CD4-positive, alpha-beta T cell (primary cell): Measurements from ENCODE around the gene FDXR. TPM values are rescaled to one million over a fixed set of nuclear protein-coding genes. Genes with fewer than 3 reads are reported as not detected.

Experiments used
- ATAC-seq: fragments of 200-7000 bp; cut with Tn5 transposase; one replicate; pipeline ENCODE4 v1.10.0; 2022; ENCODE audit warnings: mild to moderate bottlenecking; ENCODE audit not compliant: poor library complexity
- CTCF ChIA-PET: fragments of 350-600 bp; sonication (Branson Sonifier 250); formaldehyde crosslinking; loops from one replicate; lab custom pipeline; 2021; ENCODE audit warnings: antibody characterized with exemption, inconsistent platforms; lab: Charles Lee
- POLR2A ChIA-PET: fragments of 350-600 bp; sonication (Branson Sonifier 250); formaldehyde crosslinking; loops from one replicate; lab custom pipeline; 2021; ENCODE audit warnings: antibody characterized with exemption, inconsistent platforms; lab: Charles Lee
- DNase-seq, 14 experiments: peaks; one replicate each; pipeline ENCODE4 v3.0.0-alpha.2; 2013 to 2020; ENCODE audit warnings: mixed read lengths in 2 of 14
- H3K27ac ChIP-seq, 2 donors: one replicate each; pipeline versions ENCODE4 v1.5.1 to v1.7.0; 2013; ENCODE audit warnings: low read length in 2 of 2, low read depth in 1 of 2, mild to moderate bottlenecking in 1 of 2
- H3K27me3 ChIP-seq, 2 experiments: 1 replicate in 1 of 2; 2 replicates in 1 of 2; pipeline versions ENCODE4 v1.6.1 to v1.7.0; 2013; ENCODE audit warnings: low read length in 2 of 2, control low read depth in 1 of 2, mild to moderate bottlenecking in 1 of 2, moderate library complexity in 1 of 2; ENCODE audit not compliant: insufficient read depth in 2 of 2, control insufficient read depth in 1 of 2
- H3K36me3 ChIP-seq: one replicate; pipeline ENCODE4 v1.6.1; 2013; ENCODE audit warnings: low read length, control low read depth; ENCODE audit not compliant: insufficient read depth
- H3K4me1 ChIP-seq: one replicate; pipeline ENCODE4 v1.6.1; 2013; ENCODE audit warnings: low read length, control low read depth; ENCODE audit not compliant: insufficient read depth
- H3K4me3 ChIP-seq: one replicate; pipeline ENCODE4 v1.5.1; 2013; ENCODE audit warnings: mild to moderate bottlenecking, low read length, moderate library complexity
- H3K9me3 ChIP-seq, 2 experiments: 1 replicate in 1 of 2; 2 replicates in 1 of 2; pipeline versions ENCODE4 v1.6.1 to v1.7.0; 2013; ENCODE audit warnings: low read length in 2 of 2, mild to moderate bottlenecking in 2 of 2, control low read depth in 1 of 2, moderate library complexity in 1 of 2; ENCODE audit not compliant: control insufficient read depth in 1 of 2, insufficient read depth in 1 of 2
- H3K27ac Mint-ChIP-seq: one replicate; pipeline ENCODE4 v1.8.0; 2020; ENCODE audit warnings: mixed read lengths
- H3K27me3 Mint-ChIP-seq: one replicate; pipeline ENCODE4 v1.8.0; 2021; ENCODE audit warnings: mixed read lengths
- H3K36me3 Mint-ChIP-seq: one replicate; pipeline ENCODE4 v1.8.0; 2021; ENCODE audit warnings: low read depth, mixed read lengths
- H3K4me1 Mint-ChIP-seq: one replicate; pipeline ENCODE4 v1.8.0; 2021; ENCODE audit warnings: low read depth, mixed read lengths
- H3K4me3 Mint-ChIP-seq: one replicate; pipeline ENCODE4 v1.8.0; 2020; ENCODE audit warnings: mild to moderate bottlenecking, mixed read lengths
- H3K9me3 Mint-ChIP-seq: one replicate; pipeline ENCODE4 v1.8.0; 2020; ENCODE audit warnings: mixed read lengths
- CTCF ChIP-seq: fragments of 200-600 bp; IDR thresholded peaks from one replicate; pipeline ENCODE4 v1.8.0; 2022; ENCODE audit warnings: antibody characterized with exemption, mild to moderate bottlenecking
- intact Hi-C, 2 experiments: fragments of 100-400 bp; cut with DNase I in 1 of 2; cut with micrococcal nuclease in 1 of 2; formaldehyde crosslinking; loops; one replicate each; pipeline versions ENCODE4 v1.15.1 to v1.9.0; 2023 to 2025; cut with DNase I, micrococcal nuclease
- total RNA-seq, 174 experiments: library from RNA in 2 of 174; stranded (reverse) in 2 of 174; gene quantifications; one replicate each; pipeline ENCODE4 v1.2.3 and lab custom pipeline; 2021 to 2026

The FDXR gene
- total RNA-seq, 2 experiments from 2014 or later = 2.1 to 2.7 TPM

- DNase-seq (no peak), ATAC-seq (no peak)
- Histone ChIP-seq H3K27ac (no peak overlapping the region), H3K4me1 (peaks cover 31% of the 10 kb centered on the region), H3K9me3 (peaks cover 0 to 16% of the 10 kb centered on the region in 2 experiments), H3K27me3 (peaks cover 41 to 51% of the 10 kb centered on the region in 2 experiments), H3K4me3 (no peak overlapping the region), H3K36me3 (no peaks in the 10 kb centered on the region)
- H3K4me1 Mint-ChIP-seq = peaks cover 15% of the 10 kb centered on the region
- POLR2A ChIA-PET = no interaction called here
- no peak overlapping the region for H3K27ac Mint-ChIP-seq
- peaks cover 66% of the 10 kb centered on the region for H3K27me3 Mint-ChIP-seq
- CTCF ChIA-PET = no interaction called here
- TF ChIP-seq CTCF = no peak
- no peaks in the 10 kb centered on the region for H3K9me3 Mint-ChIP-seq
- no peaks in the 10 kb centered on the region for H3K36me3 Mint-ChIP-seq
- no peak overlapping the region for H3K4me3 Mint-ChIP-seq
- intact Hi-C loops = loop anchor here in 1 of 2 experiments (5.0 kb wide), 1 partner anchor 491 kb away; no protein-coding TSS in a partner anchor
These were observed 48.4 kb upstream of the FDXR start for GRCh38 chr17:74921026-74921681.

- no peak for TF ChIP-seq CTCF
These were observed 47.8 kb upstream of the FDXR start for GRCh38 chr17:74920642-74921025.

GRCh38 chr17:74920306-74920620, 47.5 kb upstream of the FDXR start:
- Histone ChIP-seq H3K27ac (no peak overlapping the region), H3K4me1 (peaks cover 31% of the 10 kb centered on the region), H3K36me3 (no peaks in the 10 kb centered on the region), H3K27me3 (peaks cover 32 to 42% of the 10 kb centered on the region in 2 experiments), H3K4me3 (no peak overlapping the region), H3K9me3 (peaks cover 0 to 16% of the 10 kb centered on the region in 2 experiments)
- TF ChIP-seq CTCF = no peak
- Mint-ChIP-seq H3K9me3 (no peaks in the 10 kb centered on the region), H3K4me3 (no peak overlapping the region), H3K27ac (no peak overlapping the region), H3K4me1 (peaks cover 15% of the 10 kb centered on the region), H3K27me3 (peaks cover 57% of the 10 kb centered on the region), H3K36me3 (no peaks in the 10 kb centered on the region)
- intact Hi-C loops = loop anchor here in 1 of 2 experiments (5.0 kb wide), 1 partner anchor 492 kb away; no protein-coding TSS in a partner anchor
- DNase-seq (no peak), ATAC-seq (no peak)
- CTCF ChIA-PET = no interaction called here
- POLR2A ChIA-PET = no interaction called here

More at GRCh38 chr17:74920642-74921025, 47.8 kb upstream of the FDXR start:
- H3K4me3 ChIP-seq = no peak overlapping the region
- no peak overlapping the region for H3K4me3 Mint-ChIP-seq
- DNase-seq (no peak), ATAC-seq (no peak)
- intact Hi-C loops = loop anchor here in 1 of 2 experiments (5.0 kb wide), 1 partner anchor 492 kb away; no protein-coding TSS in a partner anchor
- no peaks in the 10 kb centered on the region for H3K36me3 ChIP-seq
- peaks cover 61% of the 10 kb centered on the region for H3K27me3 Mint-ChIP-seq
- no peaks in the 10 kb centered on the region for H3K9me3 Mint-ChIP-seq
- no peaks in the 10 kb centered on the region for H3K36me3 Mint-ChIP-seq
- CTCF ChIA-PET = no interaction called here
- H3K4me1 ChIP-seq = peaks cover 31% of the 10 kb centered on the region
- no peak overlapping the region for H3K27ac Mint-ChIP-seq
- POLR2A ChIA-PET = no interaction called here
- peaks cover 15% of the 10 kb centered on the region for H3K4me1 Mint-ChIP-seq
- H3K9me3 ChIP-seq = peaks cover 0 to 16% of the 10 kb centered on the region in 2 experiments
- peaks cover 35 to 46% of the 10 kb centered on the region in 2 experiments for H3K27me3 ChIP-seq
- no peak overlapping the region for H3K27ac ChIP-seq
